Stimulated activated CD8-positive, alpha-beta memory T cell treated with anti-CD3 and anti-CD28 coated beads, Interleukin-15, amount 100 ng/mL, for 1 hour (primary cell): Measurements from ENCODE around the gene SYNGR2.
"Not testable (repeated sequence)": the region's sequence is repeated elsewhere in the genome, so short reads cannot be mapped to it uniquely, and the experiment has no call there.

ENCODE experiments used
- DNase-seq: peaks from one replicate; pipeline ENCODE4 v3.0.0-alpha.2; 2020; ENCODE audit warnings: low read depth

Gene SYNGR2

DNA sequence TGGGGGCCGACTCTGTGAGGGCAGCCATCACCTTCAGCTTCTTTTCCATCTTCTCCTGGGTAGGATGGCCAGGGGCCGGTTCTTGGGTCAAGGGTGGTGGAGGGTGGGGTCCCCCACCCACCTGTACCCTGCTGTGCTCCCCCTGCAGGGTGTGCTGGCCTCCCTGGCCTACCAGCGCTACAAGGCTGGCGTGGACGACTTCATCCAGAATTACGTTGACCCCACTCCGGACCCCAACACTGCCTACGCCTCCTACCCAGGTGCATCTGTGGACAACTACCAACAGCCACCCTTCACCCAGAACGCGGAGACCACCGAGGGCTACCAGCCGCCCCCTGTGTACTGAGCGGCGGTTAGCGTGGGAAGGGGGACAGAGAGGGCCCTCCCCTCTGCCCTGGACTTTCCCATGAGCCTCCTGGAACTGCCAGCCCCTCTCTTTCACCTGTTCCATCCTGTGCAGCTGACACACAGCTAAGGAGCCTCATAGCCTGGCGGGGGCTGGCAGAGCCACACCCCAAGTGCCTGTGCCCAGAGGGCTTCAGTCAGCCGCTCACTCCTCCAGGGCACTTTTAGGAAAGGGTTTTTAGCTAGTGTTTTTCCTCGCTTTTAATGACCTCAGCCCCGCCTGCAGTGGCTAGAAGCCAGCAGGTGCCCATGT lies 3.3 kb downstream of the SYNGR2 start:
- not testable (repeated sequence) for DNase-seq

DNA sequence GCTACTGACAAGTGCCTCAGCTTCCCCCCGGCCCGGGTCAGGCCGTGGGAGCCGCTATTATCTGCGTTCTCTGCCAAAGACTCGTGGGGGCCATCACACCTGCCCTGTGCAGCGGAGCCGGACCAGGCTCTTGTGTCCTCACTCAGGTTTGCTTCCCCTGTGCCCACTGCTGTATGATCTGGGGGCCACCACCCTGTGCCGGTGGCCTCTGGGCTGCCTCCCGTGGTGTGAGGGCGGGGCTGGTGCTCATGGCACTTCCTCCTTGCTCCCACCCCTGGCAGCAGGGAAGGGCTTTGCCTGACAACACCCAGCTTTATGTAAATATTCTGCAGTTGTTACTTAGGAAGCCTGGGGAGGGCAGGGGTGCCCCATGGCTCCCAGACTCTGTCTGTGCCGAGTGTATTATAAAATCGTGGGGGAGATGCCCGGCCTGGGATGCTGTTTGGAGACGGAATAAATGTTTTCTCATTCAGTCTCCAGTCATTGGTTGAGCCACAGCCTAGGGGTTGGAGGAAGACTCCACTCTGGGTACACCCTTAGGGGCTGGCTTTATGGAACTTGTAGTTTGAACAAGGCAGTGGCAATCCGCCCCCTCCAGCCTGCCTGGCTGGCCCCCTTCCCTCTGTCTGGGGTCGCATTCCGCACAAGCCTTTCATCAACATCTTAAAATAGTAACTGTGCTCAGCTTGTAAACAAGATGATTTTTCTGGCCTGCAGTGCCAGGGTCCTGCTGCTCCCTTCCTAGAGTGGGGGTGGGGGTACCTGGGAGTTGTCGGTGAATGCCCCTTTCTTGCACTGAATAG lies 4.1 kb downstream of the SYNGR2 start:
- DNase-seq, result no peak

DNA sequence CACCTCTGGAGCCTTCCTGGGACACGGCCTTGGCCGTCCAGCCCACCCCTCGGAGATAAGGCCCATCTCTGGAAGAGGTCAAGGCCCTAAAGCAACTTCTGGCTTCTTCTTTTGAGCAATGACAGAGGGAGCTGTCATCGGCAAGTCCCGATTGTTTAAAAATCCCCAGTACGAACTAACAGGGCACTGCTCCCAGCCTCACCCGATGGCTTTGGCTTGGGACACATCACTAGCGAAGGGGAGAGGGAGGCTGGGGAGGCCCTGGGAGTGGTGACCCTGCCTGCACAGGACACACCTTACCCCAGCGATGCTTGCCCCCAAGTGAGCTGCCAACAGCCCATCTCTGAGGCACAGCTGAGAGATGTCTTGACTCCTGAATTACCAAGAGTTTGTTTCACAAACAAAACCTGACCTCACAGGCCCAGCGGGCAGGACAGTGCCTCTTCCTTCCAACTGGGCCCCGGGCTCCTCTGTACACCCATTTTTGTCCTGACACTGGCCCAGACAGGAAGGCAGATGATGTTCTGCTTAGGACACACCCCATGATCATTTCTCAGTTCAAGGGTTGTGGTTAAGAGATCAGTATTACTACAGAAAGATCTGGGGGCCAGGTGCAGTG lies 4.8 kb downstream of the SYNGR2 start:
- no peak for DNase-seq

DNA sequence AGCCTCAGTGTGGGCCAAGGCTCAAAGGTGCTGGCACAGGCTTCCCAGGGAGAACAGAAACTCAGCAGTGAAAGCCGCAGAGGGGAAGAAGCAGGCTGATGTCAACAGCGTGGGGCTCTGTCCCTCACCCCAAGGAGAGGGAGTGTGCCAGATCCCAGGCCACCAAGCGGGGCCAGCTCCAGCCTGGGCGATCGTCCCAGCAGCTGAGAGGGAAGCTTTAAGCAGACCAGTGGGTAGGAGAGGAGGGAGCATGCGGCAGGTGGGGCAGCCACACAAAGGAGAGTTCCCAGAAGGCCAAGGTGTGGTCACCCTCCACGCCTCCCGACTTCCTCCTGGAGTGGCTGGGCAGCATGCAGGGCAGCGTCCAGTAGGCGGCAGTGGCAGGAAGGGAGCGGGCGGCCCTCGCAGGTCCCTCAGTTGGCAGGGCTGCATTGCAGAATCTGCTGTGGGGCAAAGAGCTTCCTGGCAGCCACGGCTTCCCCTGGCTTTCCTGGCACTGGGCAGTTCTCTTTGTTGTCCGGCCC lies 6.0 kb downstream of the SYNGR2 start:
- no peak for DNase-seq

DNA sequence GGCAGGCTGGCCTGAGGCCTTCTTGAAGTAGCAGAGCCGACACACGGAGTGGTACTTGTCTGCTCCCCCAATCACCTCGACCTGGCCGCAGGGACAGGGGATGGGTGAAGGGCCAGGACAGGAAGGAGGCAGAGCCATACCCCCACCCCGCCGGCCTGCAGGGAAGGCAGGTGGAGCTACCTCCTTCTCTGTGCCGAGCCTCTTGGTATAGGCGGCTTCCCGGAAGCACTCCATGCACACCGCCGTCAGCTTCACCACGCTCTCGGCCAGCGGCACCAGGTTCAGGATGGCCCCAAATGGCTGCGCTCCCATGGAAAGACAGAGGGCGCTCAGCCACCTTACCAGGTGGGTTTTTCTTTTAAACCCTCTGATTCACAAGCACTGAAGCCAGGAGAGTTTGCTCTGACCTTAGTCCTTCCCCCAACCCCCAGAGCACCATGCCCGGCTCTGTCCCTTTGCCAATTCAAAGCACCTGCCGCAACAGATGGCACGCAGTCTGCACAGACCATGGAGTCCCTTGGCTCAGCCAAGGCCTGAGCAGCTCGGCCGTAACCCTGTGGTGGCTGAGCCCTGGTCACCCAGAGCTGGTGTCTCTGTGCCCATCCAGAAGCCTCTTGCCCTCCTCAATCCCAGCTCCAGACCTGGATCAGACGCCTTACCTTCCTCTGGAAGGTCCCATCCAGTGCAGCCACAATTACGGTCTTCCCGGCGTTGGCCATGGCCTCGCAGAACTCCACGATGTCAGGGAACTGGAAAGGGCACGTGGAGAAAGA lies 6.7 kb downstream of the SYNGR2 start:
- DNase-seq, result no peak

DNA sequence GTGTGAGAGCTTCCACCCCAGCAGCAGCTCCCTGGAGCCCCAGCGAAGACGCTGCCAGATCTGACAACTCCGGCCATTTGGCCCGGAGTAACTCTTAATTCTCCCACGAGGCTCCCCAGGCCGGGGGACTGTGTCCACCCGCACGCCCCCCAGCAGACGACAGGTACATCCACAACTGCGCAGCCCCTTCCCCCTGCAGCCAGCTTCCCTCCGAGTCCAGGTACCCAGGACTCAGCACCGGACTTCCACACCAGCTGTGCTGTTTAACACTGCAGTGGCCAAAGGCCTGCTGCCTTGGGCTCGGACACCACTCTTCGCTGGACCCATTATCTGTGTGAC lies 7.2 kb downstream of the SYNGR2 start:
- DNase-seq, result no peak

DNA sequence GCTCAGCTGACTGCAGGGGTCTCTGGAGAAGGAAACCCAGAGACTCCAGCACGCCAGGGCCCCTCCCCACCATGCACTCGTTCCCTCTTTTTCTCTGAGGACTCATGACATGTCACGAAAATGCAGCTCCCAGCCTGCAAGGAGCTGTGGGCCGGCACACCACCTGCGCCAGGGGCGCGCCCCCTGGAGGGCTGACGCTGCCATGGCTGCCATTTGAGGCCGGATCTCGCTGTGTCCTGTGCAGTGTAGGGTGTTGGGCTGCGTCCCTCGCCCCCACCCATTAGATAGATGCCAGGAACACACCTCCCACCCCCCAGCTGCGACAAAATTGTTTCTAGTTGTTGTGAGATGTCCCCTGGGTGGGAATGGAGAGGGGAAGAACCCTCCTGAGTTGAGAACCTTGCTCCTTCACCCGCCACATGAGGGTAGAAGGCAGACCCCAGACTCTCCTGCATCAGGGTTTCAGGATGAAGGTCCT lies 8.2 kb downstream of the SYNGR2 start:
- DNase-seq, result peak; percentile 53

DNA sequence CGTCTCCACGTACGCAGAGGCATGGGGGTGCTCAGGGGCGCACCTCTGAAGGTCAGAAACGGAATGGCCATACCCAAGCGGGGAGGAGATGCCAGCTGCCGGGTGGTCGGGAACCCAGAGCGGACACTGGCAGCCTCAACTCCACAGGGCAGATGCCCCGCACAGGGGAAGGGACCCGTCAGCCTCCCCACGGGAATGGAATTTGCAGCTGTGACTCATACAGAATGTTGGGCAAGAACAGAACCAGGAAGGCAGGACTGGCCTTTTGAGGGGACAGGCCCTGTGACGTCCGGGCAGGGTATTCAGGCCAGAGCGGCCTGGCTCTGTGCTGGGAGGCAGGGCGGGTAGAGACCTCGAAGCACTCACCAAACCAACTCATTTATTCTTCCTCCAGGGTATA lies 11.0 kb downstream of the SYNGR2 start:
- no peak for DNase-seq

DNA sequence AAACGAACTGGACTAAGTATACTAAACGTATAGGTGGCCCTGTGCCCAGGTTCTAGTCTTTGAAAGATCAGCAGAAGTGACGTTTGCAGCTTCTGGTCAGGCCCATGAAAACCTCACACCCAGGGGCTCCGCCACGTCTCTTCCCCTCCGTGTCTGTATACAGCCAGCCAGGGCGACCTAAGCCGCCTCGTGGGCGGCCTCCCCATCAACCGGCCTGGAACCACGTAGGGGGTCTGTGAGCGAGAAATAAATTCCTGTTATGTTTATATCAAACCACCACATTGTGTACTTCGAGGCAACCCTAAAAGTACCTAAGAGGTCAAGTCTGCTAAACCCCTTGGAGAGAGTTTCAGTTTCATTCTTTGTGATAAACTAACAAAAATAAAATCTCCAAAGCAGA lies 11.7 kb downstream of the SYNGR2 start:
- no peak for DNase-seq

DNA sequence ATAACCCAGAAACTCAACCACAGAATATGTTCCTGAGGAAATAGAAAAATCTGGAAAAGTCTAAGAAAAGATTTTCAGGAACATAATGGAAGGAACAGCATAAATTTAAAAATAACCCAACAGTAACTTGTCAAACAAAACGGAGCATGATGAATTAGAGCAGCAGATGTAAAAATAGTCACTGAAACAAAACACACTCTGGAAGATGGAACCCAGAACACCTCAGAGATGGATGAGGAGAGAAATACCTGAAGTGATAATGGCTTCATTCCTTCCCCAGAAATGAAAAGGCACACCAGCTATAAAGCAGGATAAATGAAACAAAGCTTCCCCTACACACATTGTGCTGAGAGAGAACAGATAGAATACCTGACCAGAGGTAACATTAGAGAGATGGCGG lies 12.1 kb downstream of the SYNGR2 start:
- DNase-seq, result no peak

DNA sequence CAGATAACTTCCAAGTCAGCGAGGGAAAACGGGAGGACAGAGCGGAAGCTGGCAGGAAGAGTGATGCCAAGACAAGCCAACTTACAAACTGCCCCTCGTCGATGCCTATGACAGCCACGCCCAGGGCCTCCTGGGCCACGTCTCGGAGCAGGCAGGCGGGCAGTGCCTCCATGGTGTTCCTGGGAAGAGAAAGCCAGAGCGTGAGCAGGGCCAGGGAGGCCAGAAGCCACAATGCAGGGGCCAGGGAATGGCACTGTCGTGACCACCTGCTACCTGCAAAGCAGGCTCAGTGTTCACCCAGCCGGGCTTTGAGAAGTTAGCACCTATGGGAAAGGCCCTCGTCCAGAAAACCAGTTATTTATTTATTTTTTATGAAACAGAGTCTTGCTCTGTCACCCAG lies 14.1 kb downstream of the SYNGR2 start:
- no peak for DNase-seq

DNA sequence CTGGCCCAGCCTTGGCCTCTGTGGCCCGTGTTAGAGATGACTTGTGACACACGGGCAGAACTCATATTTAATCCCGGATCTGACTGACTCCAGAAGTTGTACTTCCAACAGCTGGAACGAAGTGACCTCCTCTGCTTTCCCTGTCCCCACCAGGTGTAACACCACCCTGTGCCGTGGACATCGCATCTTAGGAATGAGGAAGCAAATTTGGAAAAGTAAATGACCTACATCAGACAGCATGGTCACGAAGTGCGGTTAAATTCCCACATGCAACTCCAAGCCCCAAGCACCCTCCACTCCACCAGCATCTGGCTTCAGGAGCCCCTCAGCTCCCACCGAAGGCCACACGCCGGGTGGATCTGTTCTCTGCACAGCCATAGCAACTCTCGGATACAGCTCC lies 15.5 kb downstream of the SYNGR2 start:
- DNase-seq, result no peak

DNA sequence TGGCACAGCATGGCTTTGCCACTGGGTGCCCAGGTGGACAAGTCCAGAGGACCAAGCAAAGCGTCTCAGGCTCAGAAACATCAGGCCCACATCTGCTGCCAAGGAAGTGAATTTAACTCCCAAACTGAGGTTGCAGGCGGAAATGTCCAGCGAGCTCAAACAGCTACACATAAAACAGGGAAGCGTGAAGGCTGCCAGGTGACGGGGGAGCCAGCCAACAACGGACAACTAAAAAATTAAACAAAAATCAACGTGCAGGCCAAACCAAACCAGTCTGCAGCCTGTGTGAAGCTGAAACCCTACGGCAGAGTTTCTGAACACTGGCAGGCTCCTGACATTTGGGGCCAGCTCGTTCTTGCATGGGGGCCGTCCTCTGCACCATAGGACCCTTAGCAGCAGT lies 16.0 kb downstream of the SYNGR2 start:
- no peak for DNase-seq

DNA sequence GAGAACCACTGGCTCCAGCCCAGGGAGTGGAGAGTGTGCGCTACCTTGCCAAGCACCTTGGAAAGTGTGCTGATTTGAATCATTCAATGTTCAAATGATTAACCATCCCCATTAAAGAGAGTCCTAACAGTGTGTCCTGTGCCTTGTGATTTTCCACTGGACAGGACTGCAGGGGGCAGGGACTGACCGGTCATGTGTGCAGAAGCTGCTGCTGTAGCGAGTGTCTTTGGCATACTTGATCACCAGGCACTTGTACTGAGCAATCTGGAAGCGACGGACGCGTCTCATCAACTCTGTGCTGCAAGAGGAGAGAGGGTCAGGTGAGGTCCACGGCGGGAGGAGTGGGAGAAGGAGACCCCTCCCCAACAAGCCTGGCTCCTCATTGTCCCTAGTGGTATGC lies 16.5 kb downstream of the SYNGR2 start:
- no peak for DNase-seq

DNA sequence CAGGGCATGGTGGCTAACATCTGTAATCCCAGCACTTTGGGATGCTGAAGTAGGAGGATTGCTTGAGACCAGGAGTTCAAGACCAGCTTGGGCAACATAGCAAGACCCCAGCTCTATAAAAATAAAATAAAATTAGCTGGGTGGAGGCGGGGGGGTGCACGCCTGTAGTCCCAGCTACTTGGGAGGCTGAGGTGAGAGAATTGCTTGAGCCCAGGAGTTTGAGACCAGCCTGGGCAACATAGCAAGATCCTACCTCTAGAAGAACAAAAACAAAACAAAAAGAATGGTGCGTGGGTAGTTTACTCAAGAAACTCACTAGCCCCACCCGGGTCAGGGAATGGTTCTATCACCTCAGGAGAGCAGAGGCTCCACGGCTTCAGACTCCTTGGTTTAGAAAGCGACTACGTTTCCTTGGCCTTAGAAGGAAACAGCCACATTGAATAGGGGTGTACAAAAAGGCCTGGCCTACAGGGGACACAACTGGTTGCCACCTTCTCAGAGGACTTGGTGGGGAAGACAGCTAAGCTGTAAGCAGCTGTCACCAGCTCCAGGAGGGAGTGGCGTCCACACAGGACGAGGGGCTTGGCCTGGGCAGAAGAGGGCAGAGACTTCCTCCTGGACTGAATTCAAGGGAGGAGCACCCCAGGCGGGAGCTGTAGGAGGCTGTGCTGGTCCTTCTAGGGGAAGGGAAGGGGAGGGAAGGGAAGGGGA lies 17.8 kb downstream of the SYNGR2 start:
- no peak for DNase-seq

DNA sequence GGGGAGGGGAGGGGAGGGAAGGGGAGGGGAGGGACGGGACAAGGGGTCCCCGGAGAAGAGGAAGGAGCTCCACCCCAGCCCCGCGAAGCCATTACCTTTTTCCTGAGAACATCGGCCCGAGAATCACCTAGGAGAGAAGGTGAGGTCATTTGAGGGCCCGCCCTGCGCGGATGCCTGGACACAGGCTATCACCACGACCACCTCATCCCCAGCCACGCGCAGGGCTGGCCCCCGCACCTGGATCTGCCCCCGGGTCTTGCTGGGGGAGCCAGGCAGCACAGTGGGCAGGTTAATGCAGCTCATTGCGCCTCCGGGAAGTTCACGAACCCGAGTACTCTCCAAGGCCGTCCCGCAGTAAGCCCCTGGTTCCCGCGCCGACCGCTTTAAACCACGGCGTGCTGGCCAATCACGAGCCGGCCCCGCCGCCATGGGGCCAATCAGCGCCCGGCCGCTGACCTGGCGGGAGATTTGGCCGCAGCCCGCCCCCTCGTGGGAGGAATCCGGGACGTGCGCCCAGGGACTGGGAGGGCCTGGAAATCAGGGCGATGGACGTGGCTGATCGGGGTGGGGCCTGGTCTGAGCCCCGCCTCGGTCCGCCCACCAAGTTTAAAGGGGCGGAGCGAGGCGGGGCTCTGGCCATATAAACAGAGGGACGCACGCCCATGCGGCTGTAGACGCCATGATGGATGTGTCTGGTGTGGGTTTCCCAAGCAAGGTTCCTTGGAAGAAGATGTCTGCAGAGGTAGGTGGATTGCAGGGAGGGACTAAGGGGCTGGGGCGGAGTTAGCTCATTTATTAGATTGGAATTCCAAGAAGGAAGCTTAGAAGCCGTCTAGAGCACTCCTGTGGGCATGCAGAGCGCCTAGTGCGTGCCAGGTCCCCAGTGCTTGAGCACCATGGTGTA lies 18.6 kb downstream of the SYNGR2 start, which contains the start of the genes AFMID and TK1:
Gene AFMID, plus strand, starts transcription at position 671 of the 904 bp plus-strand sequence. Its CDS starts 9 bp downstream, at position 680.
Gene TK1, minus strand, starts transcription at position 361 of the 904 bp plus-strand sequence. Its CDS starts 58 bp downstream, at position 303.
- DNase-seq, result peak; percentile 40

DNA sequence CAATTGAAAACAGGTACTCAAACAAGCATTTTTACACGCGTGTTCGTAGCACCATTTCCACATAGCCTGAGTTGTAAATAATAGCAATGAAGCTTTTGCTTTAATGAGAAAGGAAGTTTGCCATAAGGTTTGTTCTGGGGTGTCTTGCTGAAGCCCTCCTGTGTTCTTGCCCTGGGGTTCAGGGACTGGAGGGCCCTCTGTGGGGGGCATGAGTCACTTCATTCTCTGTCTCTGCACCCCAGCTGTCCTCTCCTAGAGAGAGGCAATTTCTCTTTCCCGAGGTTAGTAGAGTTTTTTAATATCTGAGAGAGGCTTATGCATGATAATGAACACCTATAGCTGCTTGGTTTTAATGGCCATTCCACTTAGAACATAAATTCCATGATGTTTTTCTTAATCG lies 28.3 kb downstream of the SYNGR2 start:
- no peak for DNase-seq

DNA sequence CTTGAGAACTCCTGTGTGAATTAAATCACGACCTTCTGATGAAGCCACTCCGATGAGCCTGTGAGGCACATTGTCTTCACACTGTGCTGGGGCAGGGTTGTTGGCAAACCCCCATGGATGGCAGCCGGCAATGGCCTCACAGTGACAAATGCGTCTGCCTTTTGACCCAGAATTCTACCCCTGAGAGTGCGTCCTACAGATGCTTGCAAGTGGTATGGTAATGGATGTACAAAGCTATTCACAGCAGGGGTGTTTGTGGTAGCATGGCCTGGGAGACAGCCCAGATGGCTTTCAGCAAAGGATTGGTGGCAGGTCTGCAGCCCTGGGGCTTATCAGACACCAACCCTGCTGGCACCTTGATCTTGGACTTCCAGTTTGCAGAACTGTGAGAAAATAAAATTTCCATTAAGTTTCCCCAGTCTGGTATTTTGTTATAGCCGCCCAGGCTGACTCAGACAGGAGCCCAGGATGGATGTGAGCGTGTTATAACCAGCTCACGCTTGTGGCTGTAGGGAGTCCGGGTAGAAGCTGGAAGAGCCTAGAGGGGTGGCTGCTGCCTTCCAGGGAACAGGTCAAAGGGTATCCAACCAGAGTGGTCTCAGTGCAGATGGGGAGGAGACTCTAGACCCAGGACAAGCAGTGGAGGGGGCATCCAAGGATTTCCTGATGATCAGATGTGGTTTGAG lies 28.9 kb downstream of the SYNGR2 start:
- DNase-seq, result no peak

DNA sequence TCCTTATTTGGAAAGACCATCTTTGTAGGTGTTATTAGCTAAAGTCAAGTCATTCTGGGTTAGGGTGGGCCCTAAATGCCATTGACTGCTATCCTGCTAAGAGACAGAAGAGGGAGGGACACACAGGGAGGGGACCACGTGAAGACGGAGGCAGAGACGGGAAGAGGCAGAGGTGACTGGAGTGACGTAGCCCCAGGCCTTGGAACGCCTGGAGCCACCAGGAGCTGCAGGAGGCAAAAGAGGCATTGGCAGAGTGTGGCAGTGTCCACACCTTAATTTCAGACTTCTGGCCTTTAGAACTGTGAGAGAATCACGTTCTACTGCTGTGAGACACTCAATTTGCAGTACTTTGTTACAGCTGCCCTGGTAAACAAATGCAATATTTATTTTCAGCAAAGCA lies 32.1 kb downstream of the SYNGR2 start:
- DNase-seq, result no peak

DNA sequence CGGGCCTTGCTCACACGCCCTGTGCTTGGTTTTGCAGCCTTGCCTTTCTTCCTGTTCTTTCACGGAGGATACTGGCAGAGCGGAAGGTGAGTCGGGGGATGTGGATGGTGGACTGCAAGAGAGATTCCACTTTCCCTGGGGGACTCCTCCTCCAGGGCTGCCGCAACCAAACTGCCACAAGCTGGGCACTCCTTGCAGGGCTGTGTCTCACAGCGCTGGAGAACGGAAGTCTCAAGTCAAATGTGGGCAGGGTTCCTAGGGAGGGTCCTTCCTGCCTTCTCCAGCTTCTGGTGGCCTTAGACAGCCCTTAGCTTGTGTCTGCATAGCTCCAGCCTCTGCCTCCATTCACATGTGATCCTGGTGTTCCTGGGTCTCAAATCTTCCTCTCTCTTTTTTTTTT lies 34.3 kb downstream of the SYNGR2 start:
- no peak for DNase-seq
